Body of pancreas (tissue), 4 donors: ENCODE results near the gene MANBA. TPM values are rescaled to one million over a fixed set of nuclear protein-coding genes. Genes with fewer than 3 reads are reported as not detected.

Source experiments
- ATAC-seq: fragments of 150-250 bp; one replicate; pipeline ENCODE4 v1.9.1; 2016
- DNase-seq, 4 donors: peaks; one replicate each; pipeline ENCODE4 v3.0.0-alpha.2; 2019
- H3K27ac ChIP-seq, 4 donors: fragments of 200-600 bp; sonication (generic); 1 replicate in 3 of 4; 2 replicates in 1 of 4; pipeline versions ENCODE4 v1.5.1 to v1.6.1; 2016 to 2019; ENCODE audit warnings: mild to moderate bottlenecking in 1 of 4, mixed read lengths in 1 of 4, moderate library complexity in 1 of 4
- H3K27me3 ChIP-seq, 2 donors: fragments of 200-600 bp; sonication (generic); one replicate each; pipeline ENCODE4 v1.6.0; 2016; ENCODE audit warnings: mild to moderate bottlenecking in 1 of 2
- H3K36me3 ChIP-seq, 2 donors: fragments of 200-600 bp; sonication (generic); replicated peaks in 1 of 2; 2 replicates each; pipeline ENCODE4 v1.5.1; 2016; ENCODE audit warnings: low read depth in 2 of 2; ENCODE audit not compliant: insufficient read depth in 1 of 2
- H3K4me1 ChIP-seq: fragments of 200-600 bp; sonication (generic); one replicate; pipeline ENCODE4 v1.6.0; 2016
- H3K4me3 ChIP-seq, 2 donors: fragments of 200-600 bp; sonication (generic); 1 replicate in 1 of 2; 2 replicates in 1 of 2; pipeline ENCODE4 v1.5.1; 2016 to 2019
- H3K9me3 ChIP-seq, 3 donors: fragments of 200-600 bp; sonication (generic); 1 replicate in 2 of 3; 2 replicates in 1 of 3; pipeline ENCODE4 v1.5.1; 2016
- CTCF ChIP-seq, 7 experiments: fragments of 450-650 bp in 4 of 7; fragments of 200-600 bp in 3 of 7; sonication (generic) in 3 of 7; IDR thresholded peaks; one replicate each; pipeline ENCODE4 v1.5.1; 2016 to 2019; ENCODE audit warnings: antibody characterized with exemption in 7 of 7
- POLR2A ChIP-seq, 3 donors: fragments of 450-650 bp; IDR thresholded peaks; one replicate each; pipeline ENCODE4 v1.6.1; 2016; ENCODE audit warnings: antibody characterized with exemption in 3 of 3, mild to moderate bottlenecking in 2 of 3
- WGBS, 2 donors: methylation state at CpG; one replicate each; pipeline ENCODE4 v1.1.5; 2017; 5-methylcytosine and 5-hydroxymethylcytosine counted together
- intact Hi-C: fragments of 100-400 bp; cut with DNase I; formaldehyde crosslinking; loops from one replicate; pipeline ENCODE4 v1.15.1; 2023
- total RNA-seq, 2 donors: library from RNA; depleted of rRNA; stranded (reverse); fragments of >200 nt; gene quantifications; one replicate each; pipeline ENCODE4 v1.1.0, GENCODE V29; 2016

Gene MANBA
- total RNA-seq, 2 donors from 2014 or later = 26.5 to 57.0 TPM

GRCh38 chr4:102600689-102601088 lies 160.1 kb downstream of the MANBA start:
- H3K36me3 ChIP-seq = peaks cover 0 to 37% of the 10 kb centered on the region in 2 donors
- no peak overlapping the region for H3K27ac ChIP-seq
- intact Hi-C loops = no loop called here
- no peak overlapping the region for H3K4me3 ChIP-seq
- H3K27me3 ChIP-seq = no peaks in the 10 kb centered on the region
- H3K4me1 ChIP-seq = no peaks in the 10 kb centered on the region
- TF ChIP-seq POLR2A (IDR thresholded peaks at IDR 0.05) (no peak), CTCF (IDR thresholded peaks at IDR 0.05) (no peak)
- ATAC-seq (no peak), DNase-seq (no peak)
- no peaks in the 10 kb centered on the region for H3K9me3 ChIP-seq

- no peaks in the 10 kb centered on the region for H3K9me3 ChIP-seq
- no peaks in the 10 kb centered on the region for H3K4me1 ChIP-seq
- H3K36me3 ChIP-seq = peaks cover 0 to 41% of the 10 kb centered on the region in 2 donors
- no peak for TF ChIP-seq POLR2A (IDR thresholded peaks at IDR 0.05)
- TF ChIP-seq CTCF (IDR thresholded peaks at IDR 0.05) = no peak
- H3K4me3 ChIP-seq = no peak overlapping the region
- no peak for ATAC-seq
- DNase-seq = no peak
- H3K27me3 ChIP-seq = no peaks in the 10 kb centered on the region
- 90% methylated on average over 3 of the region's 3 CpGs for WGBS, 2 donors
- intact Hi-C loops = no loop called here
- no peak overlapping the region for H3K27ac ChIP-seq
These were observed 160.9 kb downstream of the MANBA start for GRCh38 chr4:102599886-102600285.

- no peak for ATAC-seq
- Histone ChIP-seq H3K4me3 (no peak overlapping the region), H3K4me1 (no peaks in the 10 kb centered on the region), H3K27me3 (no peaks in the 10 kb centered on the region), H3K36me3 (peaks cover 0 to 39% of the 10 kb centered on the region in 2 donors), H3K9me3 (no peaks in the 10 kb centered on the region), H3K27ac (no peak overlapping the region)
- TF ChIP-seq CTCF (IDR thresholded peaks at IDR 0.05) (no peak), POLR2A (IDR thresholded peaks at IDR 0.05) (no peak)
- DNase-seq = no peak
- intact Hi-C loops = no loop called here
- 76 to 93% methylated on average over 4 of the region's 4 CpGs for WGBS, 2 donors
These were observed 161.3 kb downstream of the MANBA start for GRCh38 chr4:102599455-102599854.

GRCh38 chr4:102598762-102599374 lies 161.9 kb downstream of the MANBA start:
- no peak for TF ChIP-seq POLR2A (IDR thresholded peaks at IDR 0.05)
- TF ChIP-seq CTCF (IDR thresholded peaks at IDR 0.05) = no peak
- DNase-seq = no peak
- no peak for ATAC-seq
- Histone ChIP-seq H3K27ac (no peak overlapping the region), H3K36me3 (peaks cover 0 to 37% of the 10 kb centered on the region in 2 donors), H3K4me1 (no peaks in the 10 kb centered on the region), H3K27me3 (no peaks in the 10 kb centered on the region), H3K4me3 (no peak overlapping the region), H3K9me3 (no peaks in the 10 kb centered on the region)
- intact Hi-C loops = no loop called here
- WGBS, 2 donors = 85 to 89% methylated on average over 6 of the region's 6 CpGs

DNA sequence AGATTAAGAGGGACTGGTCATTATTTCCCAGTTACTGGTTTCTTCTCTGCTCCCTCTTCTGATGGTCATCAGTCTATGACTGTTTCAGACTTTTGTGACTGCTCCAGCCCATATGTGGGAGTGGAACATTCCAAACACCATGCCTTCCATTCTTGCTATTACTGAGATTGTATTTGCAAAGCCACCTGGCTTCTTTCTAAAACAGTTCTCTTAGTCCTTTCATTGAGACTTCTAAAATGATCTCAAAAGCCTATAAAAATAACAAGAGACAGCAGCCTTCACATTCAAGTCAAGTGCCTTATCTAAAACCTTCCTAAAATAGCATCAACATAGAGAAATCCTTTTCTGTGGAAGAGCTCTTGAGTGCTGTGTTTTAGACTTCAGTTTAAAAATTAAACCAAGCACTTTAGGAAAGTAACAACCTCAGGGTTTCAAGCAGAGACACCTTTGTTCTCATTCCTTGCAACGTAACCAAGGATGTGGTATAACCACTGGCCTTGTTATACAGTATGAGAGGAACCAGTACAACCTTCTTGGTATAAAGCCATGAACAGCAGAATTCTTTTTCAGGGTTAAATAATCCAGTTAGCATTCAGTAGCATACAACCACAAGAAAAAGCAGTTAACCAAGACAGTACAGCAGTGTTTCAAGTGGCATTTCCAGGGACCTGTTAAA lies 162.5 kb downstream of the MANBA start:
- no peak overlapping the region for H3K27ac ChIP-seq
- DNase-seq (no peak), ATAC-seq (no peak)
- 85 to 94% methylated on average over 1 of the region's 1 CpG for WGBS, 2 donors
- peaks cover 0 to 35% of the 10 kb centered on the region in 2 donors for H3K36me3 ChIP-seq
- no peaks in the 10 kb centered on the region for H3K27me3 ChIP-seq
- no peak overlapping the region for H3K4me3 ChIP-seq
- TF ChIP-seq CTCF (IDR thresholded peaks at IDR 0.05) (no peak), POLR2A (IDR thresholded peaks at IDR 0.05) (no peak)
- no peaks in the 10 kb centered on the region for H3K9me3 ChIP-seq
- intact Hi-C loops = no loop called here
- no peaks in the 10 kb centered on the region for H3K4me1 ChIP-seq
